Fibroblast of villous mesenchyme (primary cell): ENCODE data around the gene TTLL1. TPM values are rescaled to one million over a fixed set of nuclear protein-coding genes. Genes with fewer than 3 reads are reported as not detected.

Experiments used
- DNase-seq: peaks from one replicate; pipeline ENCODE4 v3.0.0-alpha.2; 2010; ENCODE audit warnings: low read depth
- H3K4me3 ChIP-seq: 2 replicates; pipeline ENCODE4 v1.5.1; 2011; ENCODE audit warnings: low read depth, mild to moderate bottlenecking, low read length
- total RNA-seq: library from RNA; depleted of rRNA; stranded (reverse); fragments of >200 nt; gene quantifications from 2 replicates; pipeline ENCODE4 v1.2.3, GENCODE V29; 2012
- TF ChIP-seq, protein P1 (sequence below): IDR thresholded peaks from 2 replicates; pipeline ENCODE4 v1.5.1; 2012; ENCODE audit warnings: low read depth, mild to moderate bottlenecking, low read length; ENCODE audit not compliant: insufficient read depth

TTLL1 gene
- total RNA-seq, 1 donor, result 8.2 TPM

DNA sequence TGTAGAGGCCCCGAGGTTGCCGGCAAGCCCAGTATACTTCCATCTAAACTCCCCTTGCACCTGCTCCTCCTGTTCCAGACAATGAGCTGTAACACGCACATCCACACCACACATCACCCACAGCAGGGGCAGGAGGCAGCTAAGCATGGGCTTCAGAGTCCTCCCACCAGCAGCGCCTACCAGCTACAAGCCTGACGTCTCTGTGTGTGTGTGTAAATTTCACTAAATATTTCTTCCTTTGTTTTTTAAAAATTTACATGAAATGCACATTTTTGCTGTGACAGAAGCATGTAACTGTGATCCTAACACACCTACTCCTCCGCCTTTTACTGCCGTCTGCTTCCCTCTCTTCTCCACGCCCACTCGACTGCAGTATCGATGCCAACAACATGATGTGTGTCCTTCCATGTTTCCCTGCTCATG lies 44.9 kb downstream of the TTLL1 start:
- DNase-seq, result no peak
- TF ChIP-seq, protein P1, sequence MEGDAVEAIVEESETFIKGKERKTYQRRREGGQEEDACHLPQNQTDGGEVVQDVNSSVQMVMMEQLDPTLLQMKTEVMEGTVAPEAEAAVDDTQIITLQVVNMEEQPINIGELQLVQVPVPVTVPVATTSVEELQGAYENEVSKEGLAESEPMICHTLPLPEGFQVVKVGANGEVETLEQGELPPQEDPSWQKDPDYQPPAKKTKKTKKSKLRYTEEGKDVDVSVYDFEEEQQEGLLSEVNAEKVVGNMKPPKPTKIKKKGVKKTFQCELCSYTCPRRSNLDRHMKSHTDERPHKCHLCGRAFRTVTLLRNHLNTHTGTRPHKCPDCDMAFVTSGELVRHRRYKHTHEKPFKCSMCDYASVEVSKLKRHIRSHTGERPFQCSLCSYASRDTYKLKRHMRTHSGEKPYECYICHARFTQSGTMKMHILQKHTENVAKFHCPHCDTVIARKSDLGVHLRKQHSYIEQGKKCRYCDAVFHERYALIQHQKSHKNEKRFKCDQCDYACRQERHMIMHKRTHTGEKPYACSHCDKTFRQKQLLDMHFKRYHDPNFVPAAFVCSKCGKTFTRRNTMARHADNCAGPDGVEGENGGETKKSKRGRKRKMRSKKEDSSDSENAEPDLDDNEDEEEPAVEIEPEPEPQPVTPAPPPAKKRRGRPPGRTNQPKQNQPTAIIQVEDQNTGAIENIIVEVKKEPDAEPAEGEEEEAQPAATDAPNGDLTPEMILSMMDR, result no peak
- H3K4me3 ChIP-seq, result no peak overlapping the region

DNA sequence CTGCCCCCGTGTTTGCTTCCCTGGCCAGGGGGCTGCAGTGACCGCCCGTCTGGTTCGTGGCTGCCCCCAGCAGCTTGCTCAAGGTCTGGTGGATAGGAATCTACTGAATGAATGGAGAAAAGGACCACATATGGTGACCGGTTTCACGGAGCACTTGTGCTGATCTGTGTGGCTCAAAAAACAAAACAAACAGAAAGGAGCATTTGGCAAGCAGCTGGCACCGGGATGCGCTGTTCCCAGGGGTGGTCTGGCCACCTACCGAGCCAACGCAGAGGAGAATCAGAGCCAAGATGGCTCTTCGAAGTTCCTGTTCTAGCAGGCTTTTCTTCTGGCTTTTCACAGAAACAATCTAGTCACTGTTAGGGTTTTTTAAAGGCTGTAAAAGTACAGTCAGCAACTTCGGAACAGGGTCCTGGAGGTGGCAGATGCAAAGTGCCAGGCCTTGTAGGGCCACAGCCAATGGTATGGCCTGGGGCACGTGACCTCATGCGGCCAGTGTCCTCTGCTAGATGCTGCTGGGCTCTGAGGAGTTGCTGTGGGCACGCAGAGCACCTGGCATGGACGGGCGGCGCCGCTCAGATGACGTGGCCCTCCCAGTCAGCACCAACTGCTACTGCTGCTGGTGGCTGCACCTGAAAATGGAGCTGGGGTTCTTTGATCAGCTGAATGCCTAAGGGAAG lies 47.0 kb downstream of the TTLL1 start:
- no peak for DNase-seq
- TF ChIP-seq, protein P1, result no peak
- no peak overlapping the region for H3K4me3 ChIP-seq

DNA sequence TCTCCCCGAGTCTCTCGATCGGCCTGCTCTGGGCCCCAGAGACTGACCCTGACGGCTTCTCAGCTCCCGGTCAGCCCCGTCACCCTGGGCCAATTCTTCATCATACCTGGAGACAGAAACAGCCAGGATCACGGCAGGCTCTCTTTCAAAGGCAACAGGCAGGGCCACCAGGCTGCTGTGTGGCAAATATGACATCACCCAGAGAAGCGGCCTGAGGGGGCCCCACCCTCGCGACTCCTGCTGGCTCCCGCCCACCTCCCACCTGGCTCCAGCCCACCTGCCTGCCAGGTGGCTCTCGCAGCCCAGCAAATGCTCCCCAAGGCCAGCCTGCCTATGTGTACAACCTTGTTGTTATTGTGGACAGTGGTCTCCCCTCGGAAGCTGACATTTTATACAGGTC lies 49.4 kb downstream of the TTLL1 start:
- no peak overlapping the region for H3K4me3 ChIP-seq
- TF ChIP-seq, protein P1, result no peak
- DNase-seq, result no peak

DNA sequence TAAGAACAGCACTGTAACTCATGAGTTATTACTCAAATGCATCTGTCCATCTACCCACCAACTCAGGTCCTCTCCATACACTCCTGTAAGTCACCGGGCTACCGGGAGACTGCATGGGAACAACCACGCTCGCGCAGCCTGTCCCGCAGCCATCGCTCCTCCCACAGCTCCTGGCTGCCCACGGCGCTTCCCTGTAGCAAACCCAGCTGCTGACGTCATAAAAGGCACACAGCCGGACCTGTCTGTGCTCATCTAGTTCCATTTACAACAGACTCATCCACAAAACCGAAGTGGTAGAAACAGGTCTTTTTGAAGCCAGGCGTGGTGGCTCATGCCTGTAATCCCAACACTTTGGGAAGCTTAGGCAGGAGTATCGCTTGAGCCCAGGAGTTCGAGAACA lies 50.9 kb downstream of the TTLL1 start:
- no peak for DNase-seq
- no peak overlapping the region for H3K4me3 ChIP-seq
- TF ChIP-seq, protein P1, result no peak

DNA sequence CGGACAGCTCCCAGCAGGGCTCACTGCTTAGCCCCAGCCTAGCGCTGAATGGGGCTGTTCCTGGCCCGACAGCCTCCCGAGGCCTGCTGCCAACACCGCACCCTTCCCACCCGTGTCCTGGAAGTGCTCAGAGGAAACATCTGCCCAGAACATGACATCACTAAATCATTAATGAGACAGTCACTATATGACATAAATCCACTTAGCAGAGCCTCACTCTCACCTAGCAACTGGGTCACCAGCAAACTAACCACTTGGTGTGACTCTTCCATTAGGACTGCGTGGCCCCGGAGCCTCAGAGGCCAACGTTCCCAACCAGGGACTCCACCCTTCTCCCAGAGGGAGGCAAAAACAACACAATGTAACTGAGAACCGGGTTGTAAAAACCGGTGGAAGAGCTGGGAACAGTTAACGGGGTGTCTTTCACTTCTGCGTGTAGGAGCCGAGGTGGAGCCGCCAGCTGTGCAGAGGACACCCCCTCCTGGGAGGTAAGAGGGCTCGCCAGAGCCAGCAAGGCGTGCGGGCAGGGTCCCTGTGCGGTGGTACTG lies 52.8 kb downstream of the TTLL1 start:
- no peak overlapping the region for H3K4me3 ChIP-seq
- peak; percentile 83 for DNase-seq
- TF ChIP-seq, protein P1, result no peak

DNA sequence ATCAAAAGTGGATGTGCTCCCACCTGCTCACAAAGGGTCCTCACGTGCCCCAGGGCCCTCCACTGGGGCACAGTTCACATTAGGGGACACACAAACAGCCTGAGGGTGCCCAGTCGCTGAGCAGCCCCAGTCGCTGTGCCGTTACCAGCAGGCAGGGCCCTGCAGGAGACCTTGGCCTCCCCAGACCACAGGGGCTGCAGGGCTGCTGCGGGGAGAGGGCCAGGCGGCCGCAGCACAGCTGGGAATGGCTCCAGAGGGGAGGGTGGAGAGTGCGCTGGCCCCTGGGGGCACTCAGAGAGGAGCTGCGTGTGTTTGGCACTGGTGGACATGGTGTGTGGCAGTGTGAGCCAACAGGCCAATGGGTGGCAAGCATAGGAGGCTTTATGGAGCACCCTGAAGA lies 53.9 kb downstream of the TTLL1 start:
- no peak for DNase-seq
- TF ChIP-seq, protein P1, result no peak
- H3K4me3 ChIP-seq, result no peak overlapping the region
